Caco-2 (cell line): Measurements from ENCODE around the gene DLK1. TPM values are rescaled to one million over a fixed set of nuclear protein-coding genes. Genes with fewer than 3 reads are reported as not detected.

Source experiments
- BruUV-seq: library from RNA; stranded (reverse); fragments of 400-500 nt; replicated peaks from 2 replicates; lab custom pipeline; 2021; lab: Mats Ljungman, UMichigan
- CTCF ChIA-PET: fragments of 300-600 bp; sonication (Branson Sonifier 250); formaldehyde crosslinking; loops from one replicate; lab custom pipeline; 2022; ENCODE audit warnings: antibody characterized with exemption; lab: Charles Lee
- POLR2A ChIA-PET: fragments of 300-600 bp; sonication (Branson Sonifier 250); formaldehyde crosslinking; loops from one replicate; lab custom pipeline; 2022; ENCODE audit warnings: antibody characterized with exemption; lab: Charles Lee
- DNase-seq, 2 experiments: peaks; one replicate each; pipeline versions ENCODE4 v3.0.0 to v3.0.0-alpha.2; 2020 to 2022
- H3K27me3 ChIP-seq: replicated peaks from 2 replicates; pipeline ENCODE4 v1.6.0; 2011; ENCODE audit warnings: low read length; ENCODE audit not compliant: control insufficient read depth, insufficient read depth
- H3K36me3 ChIP-seq: 2 replicates; pipeline ENCODE4 v1.5.1; 2011; ENCODE audit warnings: low read length; ENCODE audit not compliant: control insufficient read depth, insufficient read depth
- H3K4me1 ChIP-seq: fragments of 250-450 bp; sonication (Bioruptor Pico); 2 replicates; pipeline ENCODE4 v1.5.1; 2020; ENCODE audit warnings: mild to moderate bottlenecking
- H3K4me3 ChIP-seq: 2 replicates; pipeline ENCODE4 v1.5.1; 2011; ENCODE audit warnings: low read depth, mild to moderate bottlenecking, control low read depth, low read length
- H3K9me3 ChIP-seq: fragments of 250-450 bp; sonication (Bioruptor Pico); 2 replicates; pipeline ENCODE4 v1.5.1; 2020; ENCODE audit warnings: mild to moderate bottlenecking, moderate library complexity
- H3K27ac Mint-ChIP-seq: one replicate; pipeline ENCODE4 v1.8.0; 2022; ENCODE audit warnings: mixed read lengths; ENCODE audit not compliant: unreplicated experiment
- H3K27me3 Mint-ChIP-seq: one replicate; pipeline ENCODE4 v1.8.0; 2022; ENCODE audit warnings: mixed read lengths; ENCODE audit not compliant: insufficient read depth, unreplicated experiment
- H3K36me3 Mint-ChIP-seq: one replicate; pipeline ENCODE4 v1.8.0; 2022; ENCODE audit warnings: mild to moderate bottlenecking, mixed read lengths; ENCODE audit not compliant: insufficient read depth, unreplicated experiment
- H3K4me1 Mint-ChIP-seq: one replicate; pipeline ENCODE4 v1.8.0; 2022; ENCODE audit warnings: low read depth, mixed read lengths; ENCODE audit not compliant: unreplicated experiment
- H3K4me3 Mint-ChIP-seq: one replicate; pipeline ENCODE4 v1.8.0; 2022; ENCODE audit warnings: mild to moderate bottlenecking, moderate library complexity, mixed read lengths; ENCODE audit not compliant: unreplicated experiment
- H3K9me3 Mint-ChIP-seq: one replicate; pipeline ENCODE4 v1.8.0; 2022; ENCODE audit warnings: mixed read lengths; ENCODE audit not compliant: unreplicated experiment
- CTCF ChIP-seq, 2 experiments: fragments of 200-600 bp in 1 of 2; IDR thresholded peaks; 1 replicate in 1 of 2; 2 replicates in 1 of 2; pipeline versions ENCODE4 v1.5.1 to v1.8.0; 2011 to 2022; ENCODE audit warnings: antibody characterized with exemption in 1 of 2, control low read depth in 1 of 2, inconsistent platforms in 1 of 2, low read depth in 1 of 2, low read length in 1 of 2, mild to moderate bottlenecking in 1 of 2, moderate library complexity in 1 of 2; ENCODE audit not compliant: insufficient read depth in 1 of 2, severe bottlenecking in 1 of 2, unreplicated experiment in 1 of 2
- intact Hi-C: fragments of 100-400 bp; cut with micrococcal nuclease; formaldehyde crosslinking; loops from one replicate; pipeline ENCODE4 v1.10.0; 2022; ENCODE audit not compliant: unreplicated experiment
- total RNA-seq: library from RNA; stranded (reverse); gene quantifications from 2 replicates; pipeline ENCODE4 v1.2.3, GENCODE V29; 2022

Gene DLK1
- total RNA-seq, 1 experiment from 2014 or later = not detected

DNA sequence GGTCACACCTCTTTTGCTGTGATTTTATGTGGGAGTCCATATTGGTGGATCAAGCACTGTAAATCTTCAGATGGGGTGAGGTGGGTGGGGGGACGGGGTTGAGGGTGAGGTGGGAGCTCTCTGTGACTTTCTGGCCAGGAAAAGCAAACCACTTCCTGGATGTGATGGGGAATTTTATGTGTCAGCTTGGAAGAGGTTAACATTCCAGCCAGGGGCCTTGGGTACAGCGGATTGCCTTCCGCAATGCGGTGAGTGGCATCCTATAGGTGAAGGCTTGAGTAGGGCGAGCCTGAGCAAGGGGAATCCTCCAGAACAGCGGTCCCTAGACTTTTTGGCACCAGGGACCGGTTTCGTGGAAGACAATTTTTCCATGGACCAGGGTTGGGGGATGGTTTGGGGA, 36.2 kb downstream of the DLK1 start:
- Histone ChIP-seq H3K36me3 (no peaks in the 10 kb centered on the region), H3K4me3 (no peak overlapping the region), H3K4me1 (no peaks in the 10 kb centered on the region), H3K27me3 (no peaks in the 10 kb centered on the region), H3K9me3 (no peaks in the 10 kb centered on the region)
- ChIA-PET CTCF (no interaction called here), POLR2A (no interaction called here)
- Mint-ChIP-seq H3K36me3 (peaks cover 6% of the 10 kb centered on the region), H3K27ac (no peak overlapping the region), H3K9me3 (peaks cover 9% of the 10 kb centered on the region), H3K4me1 (no peaks in the 10 kb centered on the region), H3K27me3 (no peaks in the 10 kb centered on the region), H3K4me3 (no peak overlapping the region)
- TF ChIP-seq CTCF (IDR thresholded peaks at IDR 0.05; ENCODE audit: insufficient read depth in 1 of 2, low read depth in 1 of 2, low read length in 1 of 2, severe bottlenecking in 1 of 2, unreplicated experiment in 1 of 2) = no peak
- no TSS peak for BruUV-seq
- DNase-seq = no peak
- intact Hi-C loops = no loop called here

DNA sequence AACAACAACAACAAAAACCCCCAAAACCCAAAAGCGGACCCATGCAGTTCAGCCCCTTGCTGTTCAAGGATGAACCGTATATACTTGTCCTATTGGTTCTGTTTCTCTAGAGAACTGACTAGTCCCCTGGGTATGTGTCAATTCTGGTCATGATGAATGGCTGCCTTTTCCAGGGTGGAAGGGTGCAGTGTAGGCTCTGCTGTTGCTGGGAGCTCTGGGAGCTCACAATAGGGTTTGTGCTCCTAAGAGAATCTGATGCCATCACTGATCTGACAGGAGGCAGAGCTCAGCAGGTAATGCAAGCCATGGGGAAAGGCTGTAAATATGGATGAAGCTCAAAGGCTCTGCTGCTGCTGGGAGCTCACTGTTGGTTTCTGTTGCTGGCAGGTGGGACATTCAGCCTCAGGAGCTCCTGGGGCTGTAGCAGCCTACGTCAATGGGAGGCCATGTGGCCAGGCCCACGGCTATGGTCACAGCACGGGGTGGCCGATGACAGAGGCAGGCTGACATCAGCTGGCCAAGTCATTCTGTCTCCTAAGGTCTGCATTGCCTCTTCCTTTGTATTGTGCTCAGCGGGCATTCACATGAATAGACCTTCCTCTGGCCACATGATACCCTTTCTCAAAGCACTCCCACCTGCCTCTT, 37.9 kb downstream of the DLK1 start:
- BruUV-seq = no TSS peak
- TF ChIP-seq CTCF (IDR thresholded peaks at IDR 0.05; ENCODE audit: insufficient read depth in 1 of 2, low read depth in 1 of 2, low read length in 1 of 2, severe bottlenecking in 1 of 2, unreplicated experiment in 1 of 2) = no peak
- H3K27me3 ChIP-seq = no peaks in the 10 kb centered on the region
- no peaks in the 10 kb centered on the region for H3K4me1 Mint-ChIP-seq
- H3K36me3 Mint-ChIP-seq = peaks cover 6% of the 10 kb centered on the region
- H3K9me3 ChIP-seq = no peaks in the 10 kb centered on the region
- CTCF ChIA-PET = no interaction called here
- H3K4me3 Mint-ChIP-seq = no peak overlapping the region
- H3K4me1 ChIP-seq = no peaks in the 10 kb centered on the region
- H3K27ac Mint-ChIP-seq = no peak overlapping the region
- no peak for DNase-seq
- H3K9me3 Mint-ChIP-seq = peaks cover 9% of the 10 kb centered on the region
- intact Hi-C loops = no loop called here
- POLR2A ChIA-PET = no interaction called here
- no peak overlapping the region for H3K4me3 ChIP-seq
- no peaks in the 10 kb centered on the region for H3K27me3 Mint-ChIP-seq
- no peaks in the 10 kb centered on the region for H3K36me3 ChIP-seq

GRCh38 chr14:100765296-100765695, 38.6 kb downstream of the DLK1 start:
- Mint-ChIP-seq H3K27me3 (no peaks in the 10 kb centered on the region), H3K27ac (no peak overlapping the region), H3K9me3 (peaks cover 12% of the 10 kb centered on the region), H3K4me1 (no peaks in the 10 kb centered on the region), H3K4me3 (no peak overlapping the region), H3K36me3 (peaks cover 6% of the 10 kb centered on the region)
- H3K27me3 ChIP-seq = no peaks in the 10 kb centered on the region
- no peaks in the 10 kb centered on the region for H3K36me3 ChIP-seq
- BruUV-seq = no TSS peak
- ChIA-PET POLR2A (no interaction called here), CTCF (interaction anchor here (0.5 kb wide), 1 partner anchor 476 kb away, joined by 3 read pairs; no protein-coding TSS in a partner anchor)
- intact Hi-C loops = no loop called here
- no peak for TF ChIP-seq CTCF (IDR thresholded peaks at IDR 0.05; ENCODE audit: insufficient read depth in 1 of 2, low read depth in 1 of 2, low read length in 1 of 2, severe bottlenecking in 1 of 2, unreplicated experiment in 1 of 2)
- DNase-seq = no peak
- no peaks in the 10 kb centered on the region for H3K4me1 ChIP-seq
- H3K9me3 ChIP-seq = no peaks in the 10 kb centered on the region
- no peak overlapping the region for H3K4me3 ChIP-seq
